Type B pancreatic cell (in vitro differentiated cells): Measurements from ENCODE around the gene MRPL49. TPM values are rescaled to one million over a fixed set of nuclear protein-coding genes. Genes with fewer than 3 reads are reported as not detected.
"Not testable (repeated sequence)": the region's sequence is repeated elsewhere in the genome, so short reads cannot be mapped to it uniquely, and the experiment has no call there.

Experiments used
- DNase-seq: peaks from one replicate; pipeline ENCODE4 v3.0.0; 2021; ENCODE audit warnings: mixed read lengths; ENCODE audit not compliant: unreplicated experiment; ENCODE audit errors: extremely low spot score
- H3K27ac Mint-ChIP-seq: 2 replicates; pipeline ENCODE4 v1.8.0; 2021; ENCODE audit warnings: mild to moderate bottlenecking, mixed read lengths
- H3K27me3 Mint-ChIP-seq: 2 replicates; pipeline ENCODE4 v1.8.0; 2021; ENCODE audit warnings: mixed read lengths
- H3K36me3 Mint-ChIP-seq: 2 replicates; pipeline ENCODE4 v1.8.0; 2021; ENCODE audit warnings: mixed read lengths
- H3K4me1 Mint-ChIP-seq: one replicate; pipeline ENCODE4 v1.8.0; 2021; ENCODE audit warnings: mixed read lengths; ENCODE audit not compliant: unreplicated experiment
- H3K4me3 Mint-ChIP-seq: 2 replicates; pipeline ENCODE4 v1.8.0; 2021; ENCODE audit warnings: mild to moderate bottlenecking, mixed read lengths
- H3K9me3 Mint-ChIP-seq: 2 replicates; pipeline ENCODE4 v1.8.0; 2021; ENCODE audit warnings: mixed read lengths
- total RNA-seq: library from RNA; stranded (reverse); gene quantifications from 2 replicates; pipeline ENCODE4 v1.2.1, GENCODE V29; 2021; ENCODE audit warnings: low replicate concordance
- TF ChIP-seq, protein P1 (sequence below): fragments of 200-600 bp; sonication (generic); conservative IDR thresholded peaks from 2 replicates; pipeline ENCODE4 v1.5.0; 2021; ENCODE audit warnings: antibody characterized with exemption, mild to moderate bottlenecking

Gene MRPL49
- total RNA-seq, 1 donor from 2014 or later: 49.1 TPM

DNA sequence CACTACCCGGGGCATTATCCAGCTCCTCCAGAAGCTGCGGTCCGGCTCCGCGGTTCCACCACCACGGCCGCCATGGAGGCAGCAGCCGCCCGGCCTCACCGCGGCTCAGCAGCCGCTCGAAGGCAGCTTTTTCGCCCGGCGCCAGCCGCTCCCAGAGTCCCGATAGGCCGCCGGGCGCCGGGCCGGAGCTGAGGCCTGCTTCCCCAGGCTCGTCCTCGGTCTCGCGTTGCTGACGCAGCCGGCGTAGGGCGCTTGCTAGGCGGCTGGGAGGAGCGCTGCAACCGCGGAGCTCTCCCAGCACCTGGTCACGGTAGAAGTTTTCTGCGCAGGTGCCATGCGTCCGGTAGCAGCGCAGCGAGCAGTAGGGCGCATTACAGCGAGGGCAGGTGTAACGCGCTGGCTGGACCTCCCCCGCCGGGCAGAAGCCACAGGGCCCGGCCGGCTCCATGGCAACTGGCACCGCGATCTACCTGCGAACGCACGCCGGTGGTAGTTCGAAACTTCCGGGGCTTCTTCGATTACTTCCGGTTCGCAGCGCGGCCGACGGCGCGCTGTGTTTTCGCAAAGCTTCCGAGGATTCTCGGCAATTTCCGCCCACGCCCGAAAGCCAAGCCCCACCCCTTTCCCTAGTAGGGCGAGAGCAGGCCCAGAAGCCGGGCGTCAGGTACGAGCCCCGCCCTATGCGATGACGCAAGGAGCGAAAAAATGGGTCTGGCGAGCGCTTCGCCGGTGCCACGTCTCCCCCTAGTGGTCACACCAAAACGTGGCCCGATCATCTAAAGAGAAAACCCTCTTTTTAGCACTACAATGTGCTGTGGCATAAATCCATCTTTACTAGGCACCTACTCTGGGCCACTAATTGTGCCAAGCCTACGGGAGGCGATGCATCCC, 4.7 kb upstream of the MRPL49 start, which contains the start of gene ZNHIT2:
Gene ZNHIT2 (minus strand): TSS at position 496 of the 891 bp plus-strand sequence. CDS start 48 bp downstream, at position 448.
- peaks cover 21% of the 10 kb centered on the region for H3K36me3 Mint-ChIP-seq
- H3K4me1 Mint-ChIP-seq: peaks cover 22% of the 10 kb centered on the region
- peak; percentile 99 for DNase-seq
- H3K27ac Mint-ChIP-seq: peak within 1 kb of the TSS; percentile 89
- peaks cover 7% of the 10 kb centered on the region for H3K27me3 Mint-ChIP-seq
- H3K4me3 Mint-ChIP-seq: peak within 1 kb of the TSS; percentile 92
- no peaks in the 10 kb centered on the region for H3K9me3 Mint-ChIP-seq
- TF ChIP-seq, protein P1, sequence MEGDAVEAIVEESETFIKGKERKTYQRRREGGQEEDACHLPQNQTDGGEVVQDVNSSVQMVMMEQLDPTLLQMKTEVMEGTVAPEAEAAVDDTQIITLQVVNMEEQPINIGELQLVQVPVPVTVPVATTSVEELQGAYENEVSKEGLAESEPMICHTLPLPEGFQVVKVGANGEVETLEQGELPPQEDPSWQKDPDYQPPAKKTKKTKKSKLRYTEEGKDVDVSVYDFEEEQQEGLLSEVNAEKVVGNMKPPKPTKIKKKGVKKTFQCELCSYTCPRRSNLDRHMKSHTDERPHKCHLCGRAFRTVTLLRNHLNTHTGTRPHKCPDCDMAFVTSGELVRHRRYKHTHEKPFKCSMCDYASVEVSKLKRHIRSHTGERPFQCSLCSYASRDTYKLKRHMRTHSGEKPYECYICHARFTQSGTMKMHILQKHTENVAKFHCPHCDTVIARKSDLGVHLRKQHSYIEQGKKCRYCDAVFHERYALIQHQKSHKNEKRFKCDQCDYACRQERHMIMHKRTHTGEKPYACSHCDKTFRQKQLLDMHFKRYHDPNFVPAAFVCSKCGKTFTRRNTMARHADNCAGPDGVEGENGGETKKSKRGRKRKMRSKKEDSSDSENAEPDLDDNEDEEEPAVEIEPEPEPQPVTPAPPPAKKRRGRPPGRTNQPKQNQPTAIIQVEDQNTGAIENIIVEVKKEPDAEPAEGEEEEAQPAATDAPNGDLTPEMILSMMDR: peak; percentile 96

DNA sequence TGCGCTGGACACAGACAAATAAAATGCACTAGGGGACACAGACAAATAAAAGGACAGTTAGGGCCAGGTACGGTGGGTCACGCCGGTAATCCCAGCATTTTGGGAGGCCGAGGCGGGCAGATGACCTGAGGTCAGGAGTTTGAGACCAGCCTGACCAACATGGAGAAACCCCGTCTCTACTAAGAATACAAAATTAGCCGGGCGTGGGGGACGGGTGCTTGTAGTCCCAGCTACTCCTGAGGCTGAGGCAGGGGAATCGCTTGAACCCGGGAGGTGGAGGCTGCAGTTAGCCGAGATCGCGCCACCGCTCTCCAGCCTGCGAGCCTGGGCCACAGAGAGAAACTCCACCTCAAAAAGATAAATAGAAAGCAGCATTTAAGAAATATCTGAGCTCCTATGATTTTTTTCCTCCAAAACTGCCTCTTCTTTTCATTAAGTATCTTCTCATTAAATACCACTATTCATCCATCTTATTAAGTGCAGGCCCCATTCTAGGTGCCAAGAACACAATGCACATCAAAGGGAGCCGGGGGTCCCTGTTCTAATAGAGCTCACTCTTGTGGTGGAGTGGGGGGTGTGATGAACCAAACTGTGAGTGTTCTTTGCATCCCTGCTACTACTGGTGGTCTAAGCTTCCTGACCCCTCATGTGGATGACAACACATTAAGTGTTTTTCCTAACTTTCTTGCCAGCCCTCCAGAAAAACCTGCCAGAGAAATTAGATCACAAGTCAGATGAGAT, 3.9 kb upstream of the MRPL49 start:
- Mint-ChIP-seq H3K9me3 (no peaks in the 10 kb centered on the region), H3K27me3 (peaks cover 4% of the 10 kb centered on the region), H3K27ac (peak overlapping the region; percentile 89), H3K36me3 (peaks cover 21% of the 10 kb centered on the region), H3K4me3 (peak overlapping the region; percentile 92), H3K4me1 (peaks cover 20% of the 10 kb centered on the region)
- no peak for DNase-seq
- TF ChIP-seq, protein P1: peak; percentile 65

DNA sequence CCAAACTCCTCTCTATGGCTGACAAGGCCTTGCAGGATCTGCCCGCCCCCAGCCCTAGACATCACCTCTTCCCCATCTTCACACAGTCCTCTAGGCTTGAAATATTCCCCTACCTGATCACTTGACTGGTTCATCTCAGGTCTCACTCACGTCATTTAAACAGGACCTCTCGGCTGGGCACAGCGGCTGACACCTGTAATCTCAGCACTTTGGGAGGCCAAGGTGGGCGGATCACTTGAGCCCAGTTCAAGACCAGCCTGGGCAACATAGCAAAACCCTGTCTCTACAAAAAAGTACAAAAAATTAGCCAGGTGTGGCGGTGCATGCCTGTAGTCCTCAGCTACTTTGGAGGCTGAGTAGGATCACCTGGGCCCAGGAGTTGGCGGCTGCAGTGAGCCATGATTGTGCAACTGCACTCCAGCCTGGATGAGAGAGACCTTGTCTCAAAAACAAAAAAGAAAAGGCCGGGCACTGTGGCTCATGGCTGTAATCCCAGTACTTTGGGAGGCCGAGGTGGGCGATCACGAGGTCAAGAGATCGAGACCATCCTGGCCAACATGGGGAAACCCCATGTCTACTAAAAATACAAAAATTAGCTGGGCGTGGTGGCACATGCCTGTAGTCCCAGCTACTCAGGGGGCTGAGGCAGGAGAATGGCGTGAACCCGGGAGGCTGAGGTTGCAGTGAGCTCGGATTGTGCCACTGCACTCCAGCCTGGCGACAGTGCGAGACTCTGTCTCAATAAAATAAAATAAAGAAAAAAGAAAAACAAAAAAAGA, 3.0 kb upstream of the MRPL49 start:
- not testable (repeated sequence) for H3K27me3 Mint-ChIP-seq, H3K4me3 Mint-ChIP-seq, H3K9me3 Mint-ChIP-seq, DNase-seq
- Mint-ChIP-seq H3K27ac (peak overlapping the region; percentile 99), H3K36me3 (peaks cover 21% of the 10 kb centered on the region), H3K4me1 (peaks cover 13% of the 10 kb centered on the region)

DNA sequence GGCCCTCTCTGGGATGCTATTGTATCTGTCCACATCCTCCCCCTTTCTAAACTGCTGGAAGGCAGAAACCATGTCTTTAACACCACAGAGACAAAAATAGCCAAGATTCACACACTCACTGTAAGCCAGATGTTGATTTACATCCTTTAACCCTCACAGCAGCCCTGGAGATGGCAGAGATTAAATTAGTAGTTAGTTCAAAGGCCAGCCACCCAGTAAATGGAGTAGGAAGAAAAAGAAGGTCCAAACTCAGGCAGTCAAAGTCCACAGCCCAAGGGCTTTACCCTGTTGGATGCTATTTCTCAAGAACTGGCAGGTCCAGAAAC, 2.5 kb upstream of the MRPL49 start:
- no peak for DNase-seq

DNA sequence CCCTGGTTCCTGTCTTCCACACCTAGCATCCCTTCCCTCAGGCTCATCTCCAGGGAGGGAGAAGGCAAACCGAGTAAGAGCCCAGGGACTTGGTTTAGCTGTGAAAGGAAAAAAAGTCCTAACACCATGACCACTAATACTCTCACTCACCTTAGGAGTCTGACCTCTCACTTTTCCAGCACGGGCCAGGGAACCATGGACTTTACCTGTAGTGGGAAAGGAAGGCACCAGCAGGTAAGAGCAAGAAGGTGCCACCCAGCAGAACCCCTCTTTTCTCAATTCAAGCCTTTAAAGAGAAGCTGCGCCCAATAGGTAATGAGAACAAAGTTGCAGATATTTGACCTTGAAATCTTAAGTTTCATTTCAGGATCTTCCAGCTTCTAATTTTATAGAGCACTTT, 1.3 kb upstream of the MRPL49 start:
- DNase-seq: no peak
- no peaks in the 10 kb centered on the region for H3K9me3 Mint-ChIP-seq
- H3K36me3 Mint-ChIP-seq: peaks cover 21% of the 10 kb centered on the region
- H3K4me1 Mint-ChIP-seq: peaks cover 16% of the 10 kb centered on the region
- H3K27me3 Mint-ChIP-seq: no peaks in the 10 kb centered on the region
- H3K27ac Mint-ChIP-seq: peak overlapping the region; percentile 99
- H3K4me3 Mint-ChIP-seq: peak overlapping the region; percentile 100
- TF ChIP-seq, protein P1: no peak

More for the DNA sequence above, 2.5 kb upstream of the MRPL49 start:
- Mint-ChIP-seq H3K9me3 (no peaks in the 10 kb centered on the region), H3K27me3 (no peaks in the 10 kb centered on the region), H3K36me3 (peaks cover 21% of the 10 kb centered on the region), H3K27ac (peak overlapping the region; percentile 99), H3K4me3 (peak overlapping the region; percentile 100), H3K4me1 (peaks cover 16% of the 10 kb centered on the region)
- TF ChIP-seq, protein P1: no peak
